Stimulated activated naive B cell treated with anti-CD40 and anti-IgM and Interleukin-4, amounts not matched to agents 10 μg/mL and 1 μg/mL and 100 μg/mL, for 72 hours (primary cell): ENCODE data around the gene ZXDC.
A peak's percentile ranks its signal among the peaks of the same experiment; 100 is the strongest.

Experiments used
- ATAC-seq, 2 donors: fragments of 150-1000 bp; cut with Tn5 transposase; replicated peaks; 2 replicates each; pipeline ENCODE4 v1.10.0; 2021; ENCODE audit warnings: moderate library complexity in 1 of 2
- DNase-seq: peaks from one replicate; pipeline ENCODE4 v3.0.0; 2021
- H3K27ac Mint-ChIP-seq: one replicate; pipeline ENCODE4 v1.8.0; 2022; ENCODE audit warnings: mild to moderate bottlenecking, mixed read lengths
- H3K27me3 Mint-ChIP-seq, 2 donors: one replicate each; pipeline ENCODE4 v1.8.0; 2022; ENCODE audit warnings: mixed read lengths in 2 of 2
- H3K36me3 Mint-ChIP-seq, 2 donors: one replicate each; pipeline ENCODE4 v1.8.0; 2022; ENCODE audit warnings: mixed read lengths in 2 of 2, mild to moderate bottlenecking in 1 of 2
- H3K4me1 Mint-ChIP-seq, 2 donors: one replicate each; pipeline ENCODE4 v1.8.0; 2022; ENCODE audit warnings: mixed read lengths in 2 of 2, mild to moderate bottlenecking in 1 of 2
- H3K4me3 Mint-ChIP-seq, 2 donors: one replicate each; pipeline ENCODE4 v1.8.0; 2022; ENCODE audit warnings: mild to moderate bottlenecking in 2 of 2, mixed read lengths in 2 of 2, moderate library complexity in 1 of 2
- H3K9me3 Mint-ChIP-seq, 2 donors: one replicate each; pipeline ENCODE4 v1.8.0; 2022; ENCODE audit warnings: mixed read lengths in 2 of 2, mild to moderate bottlenecking in 1 of 2

The ZXDC gene

DNA sequence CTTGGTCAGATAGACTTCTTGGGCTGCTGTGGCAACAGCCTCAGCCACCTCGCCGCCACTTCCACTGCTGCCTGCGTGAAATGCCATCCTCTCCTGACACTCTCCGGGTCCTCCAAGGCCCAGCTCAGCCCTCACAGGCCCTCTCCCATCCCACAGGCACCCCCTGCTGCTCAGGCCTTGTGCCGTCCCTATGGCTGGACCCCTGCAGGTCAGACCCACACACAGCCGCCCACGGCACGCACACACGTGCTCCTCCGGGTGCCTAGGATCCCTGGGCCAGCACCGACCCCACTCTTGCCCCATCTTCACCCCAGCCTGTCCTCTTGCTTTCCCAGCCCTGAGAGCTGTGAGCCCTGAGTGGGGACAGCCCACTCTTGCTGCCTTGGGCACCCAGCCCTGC, 61.3 kb downstream of the ZXDC start:
- H3K4me3 Mint-ChIP-seq = no peak overlapping the region
- H3K36me3 Mint-ChIP-seq = no peaks in the 10 kb centered on the region
- DNase-seq = no peak
- H3K4me1 Mint-ChIP-seq = no peaks in the 10 kb centered on the region
- H3K27me3 Mint-ChIP-seq = peaks cover 53 to 55% of the 10 kb centered on the region in 2 donors
- no peak for ATAC-seq
- no peak overlapping the region for H3K27ac Mint-ChIP-seq
- peaks cover 0 to 1% of the 10 kb centered on the region in 2 donors for H3K9me3 Mint-ChIP-seq

DNA sequence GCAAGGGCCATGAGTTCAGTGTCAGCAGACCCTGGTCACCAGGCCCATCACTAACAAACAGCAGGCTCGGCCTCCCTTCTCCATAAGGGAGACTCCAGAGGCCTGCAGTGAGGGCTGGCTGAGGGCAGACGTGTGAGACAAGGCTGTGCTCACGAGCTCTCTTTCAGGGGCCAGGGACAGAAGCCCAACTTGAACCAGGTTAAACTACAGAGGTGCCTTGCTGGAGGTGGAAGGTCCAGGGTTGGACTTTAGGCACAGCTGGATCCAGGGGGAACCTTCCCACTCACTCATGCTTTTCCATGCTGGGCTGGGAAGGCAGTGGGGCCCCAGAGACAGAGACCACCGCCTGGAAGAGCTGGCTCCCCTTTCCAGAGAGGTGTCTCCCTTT, 62.0 kb downstream of the ZXDC start:
- H3K4me3 Mint-ChIP-seq = no peak overlapping the region
- H3K36me3 Mint-ChIP-seq = no peaks in the 10 kb centered on the region
- DNase-seq (no peak), ATAC-seq (no peak)
- H3K9me3 Mint-ChIP-seq = peaks cover 0 to 1% of the 10 kb centered on the region in 2 donors
- H3K27me3 Mint-ChIP-seq = peaks cover 58 to 62% of the 10 kb centered on the region in 2 donors
- H3K27ac Mint-ChIP-seq = no peak overlapping the region
- no peaks in the 10 kb centered on the region for H3K4me1 Mint-ChIP-seq

GRCh38 chr3:126412841-126413692, 62.6 kb downstream of the ZXDC start:
- DNase-seq = no peak
- H3K4me1 Mint-ChIP-seq = no peaks in the 10 kb centered on the region
- peaks cover 63 to 65% of the 10 kb centered on the region in 2 donors for H3K27me3 Mint-ChIP-seq
- H3K9me3 Mint-ChIP-seq = peaks cover 0 to 1% of the 10 kb centered on the region in 2 donors
- no peak overlapping the region for H3K27ac Mint-ChIP-seq
- H3K4me3 Mint-ChIP-seq = no peak overlapping the region
- no peaks in the 10 kb centered on the region for H3K36me3 Mint-ChIP-seq
- no peak for ATAC-seq

DNA sequence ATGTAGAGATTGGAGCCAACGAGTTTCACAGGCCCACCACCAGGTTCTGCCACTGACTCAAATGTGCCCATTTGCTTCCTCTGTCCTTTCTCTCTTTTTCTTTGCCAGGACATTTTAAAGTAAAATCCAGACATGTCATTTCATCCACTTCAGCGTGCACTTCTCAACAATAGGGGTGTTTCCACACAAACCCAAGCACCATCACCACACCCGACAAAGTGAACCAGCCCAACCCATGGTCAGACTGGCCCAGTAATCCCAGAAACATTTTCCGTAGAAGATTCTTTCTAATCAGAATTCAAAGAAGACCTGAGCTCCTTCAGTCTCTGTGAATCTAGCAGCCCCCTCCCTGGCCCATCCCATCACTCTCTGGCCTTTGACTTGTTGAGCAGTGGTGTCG, 67.6 kb downstream of the ZXDC start:
- H3K4me3 Mint-ChIP-seq = no peak overlapping the region
- ATAC-seq = no peak
- H3K27ac Mint-ChIP-seq = no peak overlapping the region
- peaks cover 57 to 59% of the 10 kb centered on the region in 2 donors for H3K27me3 Mint-ChIP-seq
- DNase-seq = no peak
- no peaks in the 10 kb centered on the region for H3K9me3 Mint-ChIP-seq
- H3K36me3 Mint-ChIP-seq = no peaks in the 10 kb centered on the region
- no peaks in the 10 kb centered on the region for H3K4me1 Mint-ChIP-seq

DNA sequence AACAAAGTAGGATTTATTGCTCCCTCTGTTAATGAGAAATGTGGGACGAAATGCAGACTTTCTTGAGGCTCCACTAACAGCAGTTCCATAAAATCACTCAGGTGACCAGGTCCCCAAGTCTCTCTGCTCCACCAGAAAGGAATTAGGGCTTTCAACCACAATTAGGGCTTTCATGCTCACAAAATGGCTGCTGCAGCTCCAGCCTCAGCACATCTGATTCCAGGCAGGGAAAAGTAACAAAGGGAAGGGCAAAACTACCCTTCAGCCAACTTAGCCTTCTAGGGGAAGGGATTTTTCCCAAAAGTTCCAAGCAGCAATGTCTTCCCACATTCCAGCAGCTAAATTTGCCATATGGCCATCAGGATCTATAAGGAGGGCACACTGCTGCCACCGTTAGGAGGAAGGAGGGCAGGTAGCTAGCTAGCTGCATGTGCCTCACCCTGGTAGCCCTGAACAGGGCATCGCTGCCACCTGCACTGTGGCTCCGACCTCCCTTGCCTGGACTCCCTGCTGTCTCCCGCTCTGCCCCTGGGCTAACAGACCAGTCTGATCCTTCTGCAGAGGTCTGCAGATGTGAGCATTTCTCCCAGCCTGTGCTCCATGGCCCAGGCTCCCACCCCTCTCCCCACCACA, 68.2 kb downstream of the ZXDC start:
- Mint-ChIP-seq H3K27ac (no peak overlapping the region), H3K36me3 (no peaks in the 10 kb centered on the region), H3K4me1 (no peaks in the 10 kb centered on the region), H3K4me3 (no peak overlapping the region), H3K27me3 (peaks cover 55 to 62% of the 10 kb centered on the region in 2 donors), H3K9me3 (no peaks in the 10 kb centered on the region)
- ATAC-seq (no peak), DNase-seq (no peak)

- no peaks in the 10 kb centered on the region for H3K9me3 Mint-ChIP-seq
- H3K4me1 Mint-ChIP-seq = no peaks in the 10 kb centered on the region
- no peak overlapping the region for H3K27ac Mint-ChIP-seq
- H3K36me3 Mint-ChIP-seq = no peaks in the 10 kb centered on the region
- ATAC-seq (no peak), DNase-seq (no peak)
- H3K27me3 Mint-ChIP-seq = peaks cover 53 to 62% of the 10 kb centered on the region in 2 donors
- H3K4me3 Mint-ChIP-seq = no peak overlapping the region
These were observed 69.0 kb downstream of the ZXDC start for GRCh38 chr3:126406389-126407296.

DNA sequence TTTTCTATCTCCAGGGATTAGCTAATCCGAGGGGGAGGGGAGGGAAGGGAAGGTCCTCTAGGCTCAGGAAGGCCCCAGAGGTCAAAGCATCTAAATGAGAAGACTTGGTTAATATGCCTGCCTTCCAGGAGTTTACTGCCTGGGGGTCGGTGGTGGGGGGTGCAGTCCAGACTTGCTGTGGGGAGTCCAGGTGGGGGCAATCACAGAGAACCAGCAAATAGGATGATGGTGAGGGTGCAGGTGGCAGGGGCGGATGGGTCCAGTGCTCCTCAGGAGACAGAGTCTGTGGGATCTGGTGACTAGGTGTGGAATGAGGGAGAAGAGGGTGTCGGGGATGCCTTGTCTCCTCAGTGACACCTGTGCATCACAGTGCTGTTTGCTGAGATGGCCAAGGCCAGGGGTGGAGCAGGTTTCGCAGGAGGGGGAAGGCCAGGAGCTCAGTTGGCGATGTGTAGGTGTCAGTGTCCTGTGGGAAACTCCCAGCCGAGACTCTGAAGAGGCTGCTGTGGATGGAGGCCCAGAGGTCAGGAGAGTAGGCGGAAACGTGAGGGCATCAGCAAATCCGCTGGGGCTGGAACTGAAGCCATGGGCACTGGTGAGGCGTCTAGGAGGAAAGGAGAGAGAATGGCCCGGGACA, 72.9 kb downstream of the ZXDC start:
- no peak for ATAC-seq
- H3K27me3 Mint-ChIP-seq = peaks cover 33 to 36% of the 10 kb centered on the region in 2 donors
- no peak overlapping the region for H3K4me3 Mint-ChIP-seq
- peaks cover 0 to 12% of the 10 kb centered on the region in 2 donors for H3K4me1 Mint-ChIP-seq
- no peak for DNase-seq
- H3K27ac Mint-ChIP-seq = no peak overlapping the region
- peaks cover 2 to 8% of the 10 kb centered on the region in 2 donors for H3K36me3 Mint-ChIP-seq
- peaks cover 7 to 12% of the 10 kb centered on the region in 2 donors for H3K9me3 Mint-ChIP-seq

GRCh38 chr3:126402178-126402577, 73.5 kb downstream of the ZXDC start:
- H3K27me3 Mint-ChIP-seq = peaks cover 33% of the 10 kb centered on the region in 2 donors
- ATAC-seq = no peak
- H3K9me3 Mint-ChIP-seq = peaks cover 7 to 17% of the 10 kb centered on the region in 2 donors
- peaks cover 0 to 12% of the 10 kb centered on the region in 2 donors for H3K4me1 Mint-ChIP-seq
- DNase-seq = no peak
- peaks cover 2 to 12% of the 10 kb centered on the region in 2 donors for H3K36me3 Mint-ChIP-seq
- H3K27ac Mint-ChIP-seq = no peak overlapping the region
- no peak overlapping the region for H3K4me3 Mint-ChIP-seq

GRCh38 chr3:126401611-126402160, 74.0 kb downstream of the ZXDC start:
- no peak overlapping the region for H3K27ac Mint-ChIP-seq

GRCh38 chr3:126399756-126400155, 75.9 kb downstream of the ZXDC start:
- Mint-ChIP-seq H3K4me1 (peaks cover 0 to 12% of the 10 kb centered on the region in 2 donors), H3K27me3 (peaks cover 30 to 31% of the 10 kb centered on the region in 2 donors), H3K27ac (peak overlapping the region; percentile 43), H3K36me3 (peaks cover 2 to 12% of the 10 kb centered on the region in 2 donors), H3K9me3 (peaks cover 7 to 17% of the 10 kb centered on the region in 2 donors), H3K4me3 (no peak overlapping the region)
- ATAC-seq = no peak
- DNase-seq = no peak

More at GRCh38 chr3:126401611-126402160, 74.0 kb downstream of the ZXDC start:
- ATAC-seq (no peak), DNase-seq (no peak)
- Mint-ChIP-seq H3K4me1 (peaks cover 0 to 12% of the 10 kb centered on the region in 2 donors), H3K27me3 (peaks cover 29 to 30% of the 10 kb centered on the region in 2 donors), H3K9me3 (peaks cover 7 to 17% of the 10 kb centered on the region in 2 donors), H3K4me3 (no peak overlapping the region), H3K36me3 (peaks cover 2 to 12% of the 10 kb centered on the region in 2 donors)

GRCh38 chr3:126399351-126399735, 76.3 kb downstream of the ZXDC start:
- H3K27ac Mint-ChIP-seq = peak overlapping the region; percentile 43
- H3K4me3 Mint-ChIP-seq = no peak overlapping the region
- peaks cover 2 to 12% of the 10 kb centered on the region in 2 donors for H3K36me3 Mint-ChIP-seq
- ATAC-seq (peak; percentile 77 to 91), DNase-seq (no peak)
- H3K9me3 Mint-ChIP-seq = peaks cover 7 to 17% of the 10 kb centered on the region in 2 donors
- H3K27me3 Mint-ChIP-seq = peaks cover 32 to 34% of the 10 kb centered on the region in 2 donors
- peaks cover 0 to 12% of the 10 kb centered on the region in 2 donors for H3K4me1 Mint-ChIP-seq

- Mint-ChIP-seq H3K27me3 (peaks cover 39 to 40% of the 10 kb centered on the region in 2 donors), H3K4me1 (peaks cover 0 to 12% of the 10 kb centered on the region in 2 donors), H3K4me3 (no peak overlapping the region), H3K9me3 (peaks cover 7 to 17% of the 10 kb centered on the region in 2 donors), H3K36me3 (peaks cover 2 to 12% of the 10 kb centered on the region in 2 donors), H3K27ac (peak overlapping the region; percentile 43)
- no peak for DNase-seq
- peak in 1 of 2 donors; percentile 7 for ATAC-seq
These were observed 77.0 kb downstream of the ZXDC start for GRCh38 chr3:126398423-126399350.
